SK-N-DZ (cell line): Measurements from ENCODE around the gene ZRANB3.
"Not testable (repeated sequence)": the region's sequence is repeated elsewhere in the genome, so short reads cannot be mapped to it uniquely, and the experiment has no call there.

Source experiments
- DNase-seq: peaks from one replicate; pipeline ENCODE4 v3.0.0-alpha.2; 2015; ENCODE audit warnings: low spot score

The ZRANB3 gene

GRCh38 chr2:135490376-135490775 is 40.6 kb downstream of the ZRANB3 start:
- DNase-seq = no peak

DNA sequence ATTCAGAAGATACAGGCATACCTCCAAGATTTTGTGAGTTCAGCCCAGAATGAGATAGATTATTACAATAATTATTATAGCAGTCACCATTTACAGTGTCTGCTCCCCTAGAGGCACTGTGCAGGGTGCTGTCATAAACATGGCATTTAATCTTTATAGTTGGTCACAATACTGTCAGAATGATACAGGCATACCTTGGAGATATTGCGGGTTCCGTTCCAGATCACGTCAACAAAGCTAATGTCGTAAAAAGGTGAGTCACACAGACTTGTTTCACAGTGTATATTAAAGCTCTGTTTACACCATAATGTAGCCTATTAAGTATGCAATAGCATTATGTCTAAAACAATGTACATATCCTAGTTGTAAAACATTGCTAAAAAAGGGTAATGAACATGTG is 45.6 kb downstream of the ZRANB3 start:
- DNase-seq = no peak

- no peak for DNase-seq
Observed at GRCh38 chr2:135475128-135475527, 55.9 kb downstream of the ZRANB3 start.

DNA sequence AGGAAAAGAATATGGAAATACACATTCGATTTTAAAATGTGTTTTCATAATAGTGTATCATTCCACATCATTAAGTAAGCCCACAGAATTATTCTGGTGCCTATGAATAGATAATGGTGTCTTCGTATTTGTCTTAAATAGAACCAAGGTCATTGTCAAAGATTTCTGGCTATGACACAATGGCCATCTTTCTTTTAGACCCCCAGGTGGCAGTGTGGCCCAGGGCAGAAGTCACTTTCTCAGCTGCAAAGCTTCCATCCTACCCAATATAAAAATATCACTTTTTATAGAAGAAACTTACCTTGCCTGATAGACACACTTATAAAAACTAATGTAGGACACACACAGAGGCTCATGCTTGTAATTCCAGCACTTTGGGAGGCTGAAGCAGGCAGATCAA is 57.5 kb downstream of the ZRANB3 start:
- DNase-seq = peak; percentile 8

- no peak for DNase-seq
Observed at GRCh38 chr2:135471106-135471505, 59.9 kb downstream of the ZRANB3 start.

DNA sequence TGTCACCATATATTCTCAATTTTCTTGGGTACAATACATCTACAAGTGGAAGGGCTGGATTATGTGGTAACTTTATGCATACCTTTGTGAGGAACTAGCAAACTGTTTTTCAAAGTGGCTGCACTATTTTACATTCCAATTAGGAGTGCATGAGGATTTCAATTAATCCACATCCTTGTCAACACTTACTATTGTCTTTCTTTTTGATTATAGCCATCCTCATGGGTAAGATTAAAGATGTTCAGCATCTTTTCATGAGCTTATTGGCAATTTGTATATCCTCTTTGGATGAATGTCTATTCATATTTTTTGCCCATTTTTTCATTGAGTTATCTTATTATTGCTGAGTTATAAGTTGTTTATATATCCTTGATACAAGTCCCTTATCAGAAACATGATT is 73.7 kb downstream of the ZRANB3 start:
- DNase-seq = no peak

GRCh38 chr2:135456835-135457234 is 74.2 kb downstream of the ZRANB3 start:
- no peak for DNase-seq

GRCh38 chr2:135456431-135456830 is 74.6 kb downstream of the ZRANB3 start:
- DNase-seq = no peak

DNA sequence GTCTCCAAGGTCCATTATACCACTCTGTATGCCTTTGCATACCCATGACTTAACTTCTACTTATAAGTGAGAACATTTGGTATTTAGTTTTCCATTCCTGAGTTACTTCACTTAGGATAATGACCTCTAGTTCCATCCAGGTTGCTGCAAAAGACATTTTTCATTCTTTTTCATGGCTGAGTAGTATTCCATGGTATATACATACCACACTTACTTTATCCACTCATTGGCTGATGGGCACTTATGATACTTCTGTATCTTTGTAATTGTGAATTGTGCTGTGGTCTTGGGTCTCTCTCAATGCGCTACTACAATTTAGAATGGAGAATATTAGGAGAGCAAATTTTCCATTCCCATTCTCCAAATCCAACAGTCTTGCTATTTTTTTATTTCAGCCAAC is 76.4 kb downstream of the ZRANB3 start:
- no peak for DNase-seq

DNA sequence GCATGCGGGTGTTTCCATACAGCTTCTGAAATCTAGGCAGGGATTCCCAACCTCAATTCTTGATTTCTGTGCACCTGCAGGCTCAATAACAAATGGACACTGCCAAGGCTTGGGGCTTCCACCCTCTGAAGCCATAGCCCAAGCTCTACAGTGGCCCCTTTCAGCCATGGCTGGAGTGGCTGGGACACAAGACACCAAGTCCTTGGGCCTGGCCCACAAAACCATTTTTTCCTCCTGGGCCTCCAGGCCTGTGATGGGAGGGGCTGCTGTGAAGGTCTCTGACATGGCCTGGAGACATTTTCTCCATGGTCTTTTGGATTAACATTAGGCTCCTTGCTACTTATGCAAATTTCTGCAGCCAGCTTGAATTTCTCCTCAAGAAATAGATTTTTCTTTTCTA is 78.0 kb downstream of the ZRANB3 start:
- DNase-seq = not testable (repeated sequence)

GRCh38 chr2:135451966-135452365 is 79.1 kb downstream of the ZRANB3 start:
- no peak for DNase-seq

DNA sequence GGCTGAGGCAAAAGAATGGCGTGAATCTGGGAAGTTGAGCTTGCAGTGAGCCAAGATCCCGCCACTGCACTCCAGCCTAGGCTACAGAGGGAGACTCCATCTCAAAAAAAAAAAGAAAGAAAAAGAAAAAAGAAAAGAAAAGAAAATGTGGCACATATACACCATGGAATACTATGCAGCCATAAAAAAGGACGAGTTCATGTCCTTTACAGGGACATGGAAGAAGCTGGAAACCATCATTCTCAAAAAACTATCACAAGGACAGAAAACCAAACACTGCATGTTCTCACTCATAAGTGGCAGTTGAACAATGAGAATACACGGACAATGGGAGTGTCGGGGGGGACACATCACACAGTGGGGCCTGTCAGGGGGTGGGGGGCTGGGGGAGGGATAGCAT is 88.0 kb downstream of the ZRANB3 start:
- not testable (repeated sequence) for DNase-seq

GRCh38 chr2:135435155-135435554 is 95.9 kb downstream of the ZRANB3 start:
- DNase-seq = not testable (repeated sequence)

- no peak for DNase-seq
Observed at GRCh38 chr2:135424849-135425248, 106.2 kb downstream of the ZRANB3 start.

DNA sequence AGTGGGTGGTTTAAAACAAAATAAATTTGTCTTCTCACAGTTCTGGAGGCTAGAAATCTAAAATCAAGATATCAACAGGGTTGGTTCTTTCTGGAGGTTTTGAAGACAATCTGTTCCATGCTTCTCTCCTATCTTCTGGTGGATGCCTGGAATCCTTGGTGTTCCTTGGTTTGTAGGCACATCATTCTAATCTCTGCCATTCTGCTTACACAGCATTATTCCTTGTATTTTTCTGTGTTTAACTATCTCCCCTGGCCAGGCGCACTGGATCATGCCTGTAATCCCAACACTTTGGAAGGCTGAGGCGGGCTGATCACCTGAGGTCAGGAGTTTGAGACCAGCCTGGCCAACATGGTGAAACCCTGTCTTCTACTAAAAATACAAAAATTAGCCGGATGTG is 108.1 kb downstream of the ZRANB3 start:
- no peak for DNase-seq

- no peak for DNase-seq
Observed at GRCh38 chr2:135411646-135412045, 119.4 kb downstream of the ZRANB3 start.

DNA sequence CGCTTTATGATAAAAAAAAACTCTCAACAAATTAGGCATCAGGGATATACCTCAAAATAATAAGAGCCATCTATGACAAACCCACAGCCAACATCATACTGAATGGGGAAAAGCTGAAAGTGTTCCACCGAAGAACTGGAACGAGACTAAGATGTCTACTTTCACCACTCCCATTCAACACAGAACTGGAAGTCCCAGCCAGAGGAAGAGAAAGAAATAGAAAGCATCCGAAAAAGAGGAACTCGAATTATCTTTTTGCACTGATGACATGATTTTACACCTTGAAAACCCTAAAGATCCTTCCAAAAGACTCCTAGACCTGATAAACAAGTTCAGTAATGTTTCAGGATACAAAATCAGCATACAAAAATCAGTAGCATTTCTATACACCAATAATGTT is 121.6 kb downstream of the ZRANB3 start:
- DNase-seq = no peak

DNA sequence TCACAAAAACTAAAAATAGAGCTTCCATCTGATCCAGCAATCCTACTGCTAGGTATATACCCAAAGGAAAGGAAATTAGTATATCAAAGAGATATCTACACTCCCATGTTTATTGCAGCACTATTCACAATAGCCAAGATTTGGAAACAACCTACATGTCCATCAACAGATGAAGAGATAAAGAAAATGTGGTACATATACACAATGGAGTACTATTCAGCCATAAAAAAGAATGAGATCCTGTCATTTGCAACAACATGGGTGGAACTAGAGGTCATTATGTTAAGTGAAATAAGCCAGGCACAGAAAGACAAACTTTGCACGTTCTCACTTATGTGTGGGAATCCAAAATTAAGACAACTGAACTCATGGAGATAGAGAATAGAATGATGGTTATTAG is 134.8 kb downstream of the ZRANB3 start:
- not testable (repeated sequence) for DNase-seq

GRCh38 chr2:135386993-135387392 is 144.0 kb downstream of the ZRANB3 start:
- DNase-seq = no peak

DNA sequence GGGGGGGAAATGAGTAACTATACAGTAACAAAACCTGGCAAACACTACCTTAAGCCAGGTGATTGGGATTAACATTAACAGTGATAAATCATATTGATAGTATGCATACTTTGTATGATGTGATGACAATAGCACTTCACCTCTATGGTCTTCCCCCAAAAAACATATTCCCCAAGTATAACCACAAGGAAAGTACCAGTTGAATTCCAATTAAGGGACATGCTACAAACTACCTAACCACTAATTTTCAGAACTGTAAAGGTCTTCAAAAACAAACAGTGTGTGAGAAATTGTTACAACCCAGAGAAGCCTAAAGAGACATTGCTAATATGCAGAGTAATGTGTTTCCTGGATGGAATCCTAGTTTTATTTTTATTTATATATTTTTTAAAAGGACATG is 152.4 kb downstream of the ZRANB3 start:
- DNase-seq = no peak

GRCh38 chr2:135373702-135374101 is 157.3 kb downstream of the ZRANB3 start:
- no peak for DNase-seq

- no peak for DNase-seq
Observed at GRCh38 chr2:135349941-135350340, 181.1 kb downstream of the ZRANB3 start.

DNA sequence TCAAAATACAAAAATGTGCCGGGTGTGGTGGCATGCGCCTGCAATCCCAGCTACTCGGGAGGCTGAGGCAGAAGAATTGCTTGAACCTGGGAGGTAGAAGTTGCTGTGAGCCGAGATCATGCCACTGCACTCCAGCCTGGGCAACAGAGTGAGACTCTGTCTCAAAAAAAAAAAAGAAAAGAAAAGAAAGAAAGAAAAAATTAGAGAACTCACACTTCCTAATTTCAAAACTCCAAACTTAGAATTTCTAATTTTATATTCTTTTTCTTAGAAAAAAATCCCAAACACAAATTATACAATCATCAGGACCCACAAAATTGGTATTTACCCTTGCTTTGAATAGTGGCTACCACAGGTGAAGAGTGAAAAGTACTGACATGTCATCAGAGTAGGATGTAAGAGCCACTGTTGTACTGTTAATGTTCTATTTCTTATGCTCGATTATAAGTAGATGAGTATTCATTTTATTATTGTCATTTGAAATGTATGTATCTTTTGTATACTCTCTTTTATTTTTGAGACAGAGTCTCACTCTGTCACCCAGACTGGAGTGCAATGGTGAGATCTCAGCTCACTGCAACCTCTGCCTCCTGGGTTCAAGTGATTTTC is 182.8 kb downstream of the ZRANB3 start:
- not testable (repeated sequence) for DNase-seq

- DNase-seq = no peak
Observed at GRCh38 chr2:135337071-135337470, 193.9 kb downstream of the ZRANB3 start.
